Mucosa of descending colon (tissue), 3 donors: Measurements from ENCODE around the gene PHACTR2. TPM values are rescaled to one million over a fixed set of nuclear protein-coding genes. Genes with fewer than 3 reads are reported as not detected.
"Not testable (repeated sequence)": the region's sequence is repeated elsewhere in the genome, so short reads cannot be mapped to it uniquely, and the experiment has no call there.

Experiments
- ATAC-seq: fragments of 200-7000 bp; cut with Tn5 transposase; one replicate; pipeline ENCODE4 v1.9.1; 2020; ENCODE audit warnings: mild to moderate bottlenecking, moderate library complexity
- DNase-seq, 3 donors: peaks; one replicate each; pipeline ENCODE4 v3.0.0-alpha.2; 2020
- H3K36me3 ChIP-seq: fragments of 200-600 bp; one replicate; pipeline ENCODE4 v1.8.0; 2021; ENCODE audit warnings: low read depth, mild to moderate bottlenecking
- H3K4me1 ChIP-seq: fragments of 200-600 bp; one replicate; pipeline ENCODE4 v1.8.0; 2021; ENCODE audit warnings: low read depth, mild to moderate bottlenecking
- H3K4me3 ChIP-seq: fragments of 200-600 bp; one replicate; pipeline ENCODE4 v1.8.0; 2021; ENCODE audit warnings: mild to moderate bottlenecking
- H3K9me3 ChIP-seq: fragments of 200-600 bp; one replicate; pipeline ENCODE4 v1.8.0; 2021; ENCODE audit warnings: mild to moderate bottlenecking
- intact Hi-C, 2 donors: fragments of 100-400 bp; cut with DNase I in 1 of 2; cut with micrococcal nuclease in 1 of 2; formaldehyde crosslinking; loops; one replicate each; pipeline versions ENCODE4 v1.11.0 to v1.11.1; 2022; cut with DNase I, micrococcal nuclease
- total RNA-seq, 3 donors: library from RNA; stranded (reverse); fragmentation: NEBNext Ultra II Directional in 2 of 3; extraction: Animal tissue kit (Norgen Biotek cat#: 25700) in 2 of 3; gene quantifications; one replicate each; pipeline versions ENCODE4 v1.2.1 to v1.2.4, GENCODE V29; 2021 to 2023
- TF ChIP-seq, protein P1 (sequence below): fragments of 200-600 bp; IDR thresholded peaks from one replicate; pipeline ENCODE4 v1.8.0; 2022; ENCODE audit warnings: antibody characterized with exemption, mild to moderate bottlenecking
- donor health status: DM: no; HTN: no; CAD: no; lungs with moderate emphysema.
- donor health status: DM: no; HTN: no; CAD: no.
- donor health status: DM: no; HTN: yes; CAD: no.

The PHACTR2 gene
- total RNA-seq, 3 donors from 2014 or later, result 49.5 to 70.8 (median 53.4) TPM

DNA sequence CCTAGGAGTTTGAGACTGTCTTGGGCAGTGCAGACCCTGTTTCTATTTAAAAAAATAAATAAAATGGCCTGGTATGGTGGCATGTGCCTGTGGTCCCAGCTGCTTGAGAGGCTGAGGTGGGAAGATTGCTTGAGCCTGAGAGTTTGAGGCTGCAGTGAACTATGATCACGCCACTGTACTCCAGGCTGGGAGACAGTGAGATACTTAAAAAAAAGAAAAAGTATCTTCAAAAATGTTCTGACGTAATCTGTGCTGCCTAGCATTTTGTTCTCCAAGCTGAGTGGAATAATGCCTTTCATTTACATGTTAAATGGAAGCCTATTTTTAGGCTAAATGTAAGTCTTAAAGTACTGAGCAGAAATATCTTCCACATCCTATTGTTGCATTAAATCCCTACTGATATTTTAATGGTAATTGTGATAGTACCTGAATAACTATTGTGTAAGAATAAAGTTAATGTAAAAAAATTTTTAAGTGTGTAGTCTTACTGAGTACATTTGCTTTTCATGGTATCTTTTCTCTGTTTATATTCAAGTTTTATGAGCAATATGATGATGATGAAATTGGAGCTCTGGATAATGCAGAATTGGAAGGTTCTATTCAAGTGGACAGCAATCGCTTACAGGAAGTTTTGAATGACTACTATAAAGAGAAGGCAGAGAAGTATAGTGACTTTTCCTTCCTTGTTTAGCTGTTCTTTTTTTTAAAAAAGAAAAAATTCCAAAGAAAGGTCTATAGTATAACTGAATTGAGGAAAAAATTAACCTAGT lies 182.3 kb downstream of the PHACTR2 start:
- H3K36me3 ChIP-seq, result peaks cover 11% of the 10 kb centered on the region

DNA sequence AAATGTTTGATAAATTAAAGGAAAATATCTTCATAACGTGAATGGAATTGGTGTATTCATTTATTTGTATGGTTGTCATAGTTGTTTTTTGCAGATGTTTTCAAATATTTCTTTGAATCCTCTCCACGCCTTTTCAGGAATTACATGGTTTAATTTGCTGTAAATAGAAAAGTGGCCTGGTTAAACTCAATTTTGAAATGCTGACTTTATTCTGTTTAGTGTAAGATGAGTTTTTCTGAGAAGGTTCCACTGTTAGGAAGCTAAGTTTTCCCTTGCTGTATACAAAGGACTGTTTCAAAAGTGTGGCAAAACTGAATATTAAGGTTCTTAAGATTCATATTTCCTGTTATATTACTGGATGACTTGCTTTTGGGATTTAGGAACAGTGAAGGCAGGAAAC lies 186.0 kb downstream of the PHACTR2 start:
- TF ChIP-seq, protein P1, sequence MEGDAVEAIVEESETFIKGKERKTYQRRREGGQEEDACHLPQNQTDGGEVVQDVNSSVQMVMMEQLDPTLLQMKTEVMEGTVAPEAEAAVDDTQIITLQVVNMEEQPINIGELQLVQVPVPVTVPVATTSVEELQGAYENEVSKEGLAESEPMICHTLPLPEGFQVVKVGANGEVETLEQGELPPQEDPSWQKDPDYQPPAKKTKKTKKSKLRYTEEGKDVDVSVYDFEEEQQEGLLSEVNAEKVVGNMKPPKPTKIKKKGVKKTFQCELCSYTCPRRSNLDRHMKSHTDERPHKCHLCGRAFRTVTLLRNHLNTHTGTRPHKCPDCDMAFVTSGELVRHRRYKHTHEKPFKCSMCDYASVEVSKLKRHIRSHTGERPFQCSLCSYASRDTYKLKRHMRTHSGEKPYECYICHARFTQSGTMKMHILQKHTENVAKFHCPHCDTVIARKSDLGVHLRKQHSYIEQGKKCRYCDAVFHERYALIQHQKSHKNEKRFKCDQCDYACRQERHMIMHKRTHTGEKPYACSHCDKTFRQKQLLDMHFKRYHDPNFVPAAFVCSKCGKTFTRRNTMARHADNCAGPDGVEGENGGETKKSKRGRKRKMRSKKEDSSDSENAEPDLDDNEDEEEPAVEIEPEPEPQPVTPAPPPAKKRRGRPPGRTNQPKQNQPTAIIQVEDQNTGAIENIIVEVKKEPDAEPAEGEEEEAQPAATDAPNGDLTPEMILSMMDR, result no peak
- intact Hi-C loops, result no loop called here
- Histone ChIP-seq H3K4me1 (no peaks in the 10 kb centered on the region), H3K9me3 (no peaks in the 10 kb centered on the region), H3K4me3 (no peak overlapping the region), H3K36me3 (peaks cover 11% of the 10 kb centered on the region)
- ATAC-seq (no peak), DNase-seq (no peak)

More for the DNA sequence above, 182.3 kb downstream of the PHACTR2 start:
- Histone ChIP-seq H3K4me1 (no peaks in the 10 kb centered on the region), H3K4me3 (no peak overlapping the region), H3K9me3 (peaks cover 1% of the 10 kb centered on the region)
- ATAC-seq, result no peak
- DNase-seq, result no peak
- intact Hi-C loops, result no loop called here
- TF ChIP-seq, protein P1, result no peak

DNA sequence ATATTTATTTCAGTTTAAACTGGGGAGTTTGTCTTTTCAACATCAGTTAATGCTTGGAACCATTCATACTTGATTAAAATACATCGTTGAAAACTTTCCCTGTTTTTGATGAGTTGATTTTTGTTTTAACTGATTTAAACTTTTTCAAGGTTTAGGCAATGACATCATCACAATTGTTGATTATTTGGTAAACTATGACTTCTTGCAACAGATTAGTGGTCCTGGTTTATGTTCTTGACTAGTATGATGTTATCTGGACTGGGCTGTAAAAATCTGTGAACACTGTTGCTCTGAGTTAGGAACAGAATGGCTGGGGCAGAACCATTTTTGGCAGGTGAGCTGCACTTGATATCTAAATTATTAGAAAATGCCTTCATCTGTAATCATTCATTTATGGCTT lies 186.5 kb downstream of the PHACTR2 start, which contains the start of gene ZC2HC1B:
TSS of gene ZC2HC1B (plus strand) at position 241 of the 400 bp plus-strand sequence. CDS start at position 307, 66 bp downstream.
- peaks cover 11% of the 10 kb centered on the region for H3K36me3 ChIP-seq

GRCh38 chr6:143867236-143867635 lies 189.5 kb downstream of the PHACTR2 start:
- Histone ChIP-seq H3K36me3 (peaks cover 11% of the 10 kb centered on the region), H3K4me3 (no peak overlapping the region), H3K9me3 (no peaks in the 10 kb centered on the region), H3K4me1 (no peaks in the 10 kb centered on the region)
- TF ChIP-seq, protein P1, result no peak
- DNase-seq, result no peak
- no peak for ATAC-seq
- intact Hi-C loops, result no loop called here

More for the DNA sequence above, 186.5 kb downstream of the PHACTR2 start, which contains the start of gene ZC2HC1B:
- Histone ChIP-seq H3K4me3 (no peak within 1 kb of the TSS), H3K9me3 (no peaks in the 10 kb centered on the region), H3K4me1 (no peaks in the 10 kb centered on the region)
- TF ChIP-seq, protein P1, result no peak
- intact Hi-C loops, result no loop called here
- ATAC-seq, result no peak
- DNase-seq, result no peak

GRCh38 chr6:143868808-143869207 lies 191.0 kb downstream of the PHACTR2 start:
- intact Hi-C loops, DNase-seq: not testable (repeated sequence)

DNA sequence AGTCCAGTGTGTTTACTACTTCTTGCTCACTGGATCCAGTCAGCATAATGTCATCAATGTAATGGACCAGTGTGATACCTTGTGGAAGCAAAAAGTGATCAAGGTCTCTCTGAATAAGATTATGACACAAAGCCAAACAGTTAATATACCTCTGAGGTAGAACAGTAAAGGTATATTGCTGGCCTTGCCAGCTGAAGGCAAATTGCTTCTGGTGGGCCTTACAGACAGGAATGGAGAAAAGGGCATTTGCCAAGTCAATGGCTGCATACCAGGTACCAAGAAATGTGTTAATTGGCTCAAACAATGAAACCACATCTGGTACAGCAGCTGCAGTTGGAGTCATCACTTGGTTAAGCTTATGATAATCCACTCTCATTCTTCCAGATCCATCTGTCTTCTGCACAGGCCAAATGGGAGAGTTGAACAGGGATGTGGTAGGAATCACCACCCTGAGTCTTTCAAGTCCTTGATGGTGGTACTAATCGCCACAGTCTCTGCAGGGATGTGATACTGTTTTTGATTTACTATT lies 193.5 kb downstream of the PHACTR2 start:
- ATAC-seq, H3K4me1 ChIP-seq, H3K9me3 ChIP-seq, intact Hi-C loops, DNase-seq, H3K4me3 ChIP-seq, H3K36me3 ChIP-seq: not testable (repeated sequence)

More at GRCh38 chr6:143868808-143869207, 191.0 kb downstream of the PHACTR2 start:
- H3K4me3 ChIP-seq, H3K9me3 ChIP-seq, ATAC-seq, H3K36me3 ChIP-seq, H3K4me1 ChIP-seq: not testable (repeated sequence)
